MM.1S (cell line): ENCODE results near the gene CXADR.

Experiments used
- CTCF ChIP-seq: fragments of 300-600 bp; sonication (generic); IDR thresholded peaks from 2 replicates; pipeline ENCODE4 v1.5.1; 2016; ENCODE audit warnings: antibody characterized with exemption, low read length, mixed read lengths
- EZH2 ChIP-seq: fragments of 300-600 bp; sonication (generic); optimal IDR thresholded peaks from 2 replicates; pipeline ENCODE3; 2017; ENCODE audit warnings: low read depth, mild to moderate bottlenecking, antibody characterized with exemption, low read length, mixed read lengths
- EZH2phosphoT487 ChIP-seq: fragments of 300-600 bp; sonication (generic); IDR thresholded peaks from 2 replicates; pipeline ENCODE4 v1.6.1; 2018; ENCODE audit warnings: antibody characterized with exemption, low read length

DNA sequence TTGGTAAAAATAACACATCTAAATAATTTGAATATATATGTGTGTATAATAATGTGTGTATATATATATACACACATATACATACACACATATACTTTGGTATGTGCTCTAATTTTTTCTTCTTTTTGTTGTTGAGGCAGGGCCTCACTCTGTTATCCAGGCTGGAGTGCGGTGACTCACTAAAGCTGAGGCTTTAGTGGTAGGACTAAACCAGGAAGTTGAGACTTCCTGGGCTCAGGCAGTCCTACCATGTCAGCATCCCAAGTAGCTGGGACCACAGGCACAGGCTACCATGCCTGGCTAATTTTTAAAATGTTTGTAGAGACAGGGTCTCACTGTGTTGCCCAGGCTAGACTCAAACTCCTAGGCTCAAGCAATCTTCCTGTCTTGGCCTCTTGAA is 46.7 kb upstream of the CXADR start:
- TF ChIP-seq CTCF (no peak), EZH2phosphoT487 (no peak), EZH2 (no peak)
